KOPT-K1 (cell line): ENCODE measurements around the gene UBIAD1.

ENCODE experiments used
- H3K27ac ChIP-seq: fragments of 200-600 bp; sonication (generic); 2 replicates; pipeline ENCODE4 v1.5.1; 2016; ENCODE audit warnings: antibody characterized with exemption, mild to moderate bottlenecking, low read depth, low read length; ENCODE audit not compliant: poor library complexity, severe bottlenecking
- H3K36me3 ChIP-seq: fragments of 200-600 bp; sonication (generic); 2 replicates; pipeline ENCODE4 v1.5.1; 2017; ENCODE audit warnings: antibody characterized with exemption, mild to moderate bottlenecking, low read length, moderate library complexity; ENCODE audit not compliant: insufficient read depth
- H3K9me3 ChIP-seq: fragments of 200-600 bp; sonication (generic); 2 replicates; pipeline ENCODE4 v1.5.1; 2017; ENCODE audit warnings: antibody characterized with exemption, low read length, mild to moderate bottlenecking; ENCODE audit not compliant: insufficient read depth, poor library complexity, severe bottlenecking

The UBIAD1 gene

GRCh38 chr1:11316701-11317100 lies 43.7 kb downstream of the UBIAD1 start:
- Histone ChIP-seq H3K9me3 (no peaks in the 10 kb centered on the region), H3K36me3 (no peaks in the 10 kb centered on the region), H3K27ac (no peak overlapping the region)

DNA sequence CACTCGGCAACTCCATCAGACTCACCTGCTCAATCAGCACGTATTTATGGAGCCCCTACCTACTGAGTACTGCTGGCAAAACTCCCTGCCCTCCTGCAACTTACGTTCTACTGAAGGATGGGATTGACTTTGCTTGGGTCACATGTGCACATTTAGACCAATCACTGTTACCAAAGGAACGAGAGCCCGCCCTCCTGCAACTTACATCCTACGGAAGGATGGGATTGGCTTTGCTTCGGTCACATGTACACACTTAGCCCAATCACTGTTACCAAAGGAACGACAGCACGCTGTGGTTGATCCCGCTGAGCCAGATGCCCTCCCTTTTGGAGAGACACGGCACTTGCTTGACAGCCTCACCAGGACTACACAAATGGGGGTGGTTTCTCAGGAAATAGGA lies 46.0 kb downstream of the UBIAD1 start:
- H3K27ac ChIP-seq, result no peak overlapping the region
- H3K36me3 ChIP-seq, result no peaks in the 10 kb centered on the region
- no peaks in the 10 kb centered on the region for H3K9me3 ChIP-seq

- H3K27ac ChIP-seq, result no peak overlapping the region
- no peaks in the 10 kb centered on the region for H3K36me3 ChIP-seq
- H3K9me3 ChIP-seq, result no peaks in the 10 kb centered on the region
Measured at GRCh38 chr1:11320153-11320936, 47.3 kb downstream of the UBIAD1 start.

DNA sequence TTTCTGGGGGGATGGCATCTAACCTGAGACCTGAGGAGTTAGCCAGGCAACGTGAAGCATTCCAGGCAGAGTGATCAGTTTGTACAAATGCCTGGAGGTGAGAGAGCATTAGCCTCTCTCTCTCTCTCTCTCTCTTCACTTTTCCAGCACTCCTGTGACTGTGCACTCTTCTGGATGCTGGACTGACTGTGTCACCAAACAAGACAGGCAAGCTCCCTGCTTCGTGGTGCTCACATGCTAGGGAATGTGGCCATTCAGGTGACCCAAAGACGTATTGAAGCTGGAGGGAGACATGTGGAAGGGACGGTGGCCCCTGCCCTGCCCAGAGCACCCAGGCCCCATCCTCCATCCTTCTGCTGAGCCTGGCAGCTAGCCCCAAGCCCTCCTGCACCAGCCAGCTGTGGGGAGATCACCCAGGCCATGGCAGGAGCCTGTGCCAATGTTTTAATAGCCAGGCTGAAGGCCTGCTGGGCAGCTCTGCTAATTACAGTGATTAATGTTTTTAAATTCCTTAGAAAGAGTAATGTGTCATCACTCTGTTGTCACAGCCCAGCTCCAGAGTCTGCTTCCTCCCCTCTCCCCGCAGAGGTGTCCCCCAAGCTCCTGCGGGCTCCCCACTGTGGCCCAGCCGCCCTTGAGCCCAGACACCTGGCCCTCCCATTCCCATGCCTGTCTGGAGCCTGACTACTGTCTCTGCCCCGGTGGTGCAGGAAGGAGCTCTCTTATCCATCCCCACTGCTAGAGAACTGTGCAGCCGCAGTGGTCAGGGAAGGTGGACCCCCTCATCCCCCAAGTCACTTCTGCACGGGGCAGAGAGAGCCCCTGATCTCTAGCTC lies 48.9 kb downstream of the UBIAD1 start:
- H3K9me3 ChIP-seq, result no peaks in the 10 kb centered on the region
- no peak overlapping the region for H3K27ac ChIP-seq
- H3K36me3 ChIP-seq, result no peaks in the 10 kb centered on the region

DNA sequence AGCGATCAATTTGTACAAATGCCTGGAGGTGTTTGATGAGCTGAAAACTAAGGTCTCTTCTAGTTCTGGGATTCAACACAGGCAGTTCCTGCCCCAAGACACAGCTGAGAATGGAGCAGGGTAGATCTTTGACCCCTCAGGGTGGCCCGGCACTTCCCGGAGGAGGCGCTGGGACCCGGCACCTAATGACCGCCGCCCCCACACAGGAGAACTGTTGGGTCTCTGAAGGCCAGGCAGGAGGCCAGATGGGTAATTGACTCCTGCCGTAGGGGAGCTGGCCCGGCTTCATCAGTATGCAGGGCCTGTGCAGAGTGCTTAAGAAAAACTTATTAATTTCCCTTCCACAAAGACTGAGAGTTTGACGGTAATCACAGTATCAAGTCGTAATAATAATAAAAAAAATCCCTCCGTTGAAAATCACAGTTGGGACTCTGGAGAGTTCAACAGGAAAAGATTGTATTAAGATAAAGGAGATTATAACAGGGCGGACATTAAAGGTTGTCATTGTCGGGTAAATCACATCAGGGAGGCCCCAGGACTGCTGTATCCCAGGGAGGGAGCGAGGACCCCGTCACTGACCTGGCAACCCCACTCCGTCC lies 51.7 kb downstream of the UBIAD1 start:
- H3K9me3 ChIP-seq, result no peaks in the 10 kb centered on the region
- no peaks in the 10 kb centered on the region for H3K36me3 ChIP-seq
- no peak overlapping the region for H3K27ac ChIP-seq

DNA sequence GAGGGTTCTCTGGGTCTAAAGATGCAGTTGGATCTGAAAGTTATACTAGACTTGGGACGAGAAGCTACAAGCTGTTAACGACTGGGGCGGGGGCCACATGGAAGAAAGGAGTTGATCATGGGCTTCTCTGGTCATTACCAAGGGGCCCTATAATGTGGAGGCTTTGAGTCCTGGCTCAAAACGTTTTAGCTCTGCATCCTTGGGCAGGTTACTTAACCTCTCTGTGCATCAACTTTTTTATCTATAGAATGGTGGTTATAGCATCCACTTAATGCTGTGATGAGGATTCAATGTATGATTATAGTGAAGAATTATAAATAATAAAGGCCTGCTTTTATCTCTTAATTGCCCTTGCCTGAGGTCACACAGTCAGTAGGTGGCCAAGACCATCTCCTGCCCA lies 53.1 kb downstream of the UBIAD1 start:
- Histone ChIP-seq H3K9me3 (no peaks in the 10 kb centered on the region), H3K36me3 (no peaks in the 10 kb centered on the region), H3K27ac (no peak overlapping the region)

GRCh38 chr1:11328444-11328843 lies 55.4 kb downstream of the UBIAD1 start:
- Histone ChIP-seq H3K36me3 (no peaks in the 10 kb centered on the region), H3K9me3 (no peaks in the 10 kb centered on the region), H3K27ac (no peak overlapping the region)

DNA sequence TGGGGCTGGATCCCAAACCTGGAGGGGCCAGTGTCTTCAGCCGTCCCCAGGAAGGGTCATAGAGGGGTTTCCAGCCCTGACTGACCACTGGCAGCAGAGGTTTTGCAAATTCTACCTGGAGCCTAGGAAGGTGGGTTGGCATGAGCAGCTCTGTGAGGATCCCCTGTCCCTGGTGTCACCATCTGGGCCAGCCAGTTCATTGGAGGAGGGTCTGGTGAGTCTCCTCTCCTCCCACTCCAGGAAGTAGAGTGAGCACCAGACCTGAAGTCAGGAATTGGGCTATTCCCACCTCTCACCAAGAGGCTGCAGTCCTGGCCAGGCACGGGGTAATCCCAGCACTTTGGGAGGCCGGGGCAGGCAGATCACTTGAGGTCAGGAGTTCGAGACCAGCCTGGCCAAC lies 57.4 kb downstream of the UBIAD1 start:
- Histone ChIP-seq H3K9me3 (no peaks in the 10 kb centered on the region), H3K27ac (no peak overlapping the region), H3K36me3 (no peaks in the 10 kb centered on the region)

GRCh38 chr1:11331036-11331944 lies 58.3 kb downstream of the UBIAD1 start:
- Histone ChIP-seq H3K9me3 (no peaks in the 10 kb centered on the region), H3K27ac (no peak overlapping the region), H3K36me3 (no peaks in the 10 kb centered on the region)

DNA sequence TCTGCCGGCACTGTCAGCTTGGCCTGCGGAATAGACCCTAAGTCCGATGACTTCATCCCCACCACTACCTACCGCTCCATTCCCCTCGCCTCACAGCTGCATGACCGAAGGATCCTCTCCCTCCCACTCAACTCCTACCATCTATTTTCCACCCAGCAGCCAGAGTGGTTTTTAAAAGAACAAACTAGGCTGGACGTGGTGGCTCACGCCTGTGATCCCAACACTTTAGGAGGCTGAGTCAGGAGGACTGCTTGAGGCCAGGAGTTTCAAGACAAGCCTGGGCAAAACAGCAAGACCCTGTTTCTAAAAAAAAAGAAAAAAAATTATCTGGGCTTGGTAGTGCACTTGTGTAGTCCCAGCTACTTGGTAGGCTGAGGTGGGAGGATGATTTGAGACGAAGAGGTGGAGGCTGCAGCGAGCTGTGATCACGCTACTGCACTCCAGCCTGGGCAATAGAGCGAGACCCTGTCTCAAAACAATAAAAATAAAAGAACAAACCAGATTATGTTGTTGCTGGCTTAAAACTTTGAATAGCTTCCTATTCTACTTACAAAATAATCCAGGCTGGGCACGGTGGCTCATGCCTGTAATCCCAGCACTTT lies 59.0 kb downstream of the UBIAD1 start:
- H3K36me3 ChIP-seq, result no peaks in the 10 kb centered on the region
- H3K27ac ChIP-seq, result no peak overlapping the region
- H3K9me3 ChIP-seq, result no peaks in the 10 kb centered on the region

DNA sequence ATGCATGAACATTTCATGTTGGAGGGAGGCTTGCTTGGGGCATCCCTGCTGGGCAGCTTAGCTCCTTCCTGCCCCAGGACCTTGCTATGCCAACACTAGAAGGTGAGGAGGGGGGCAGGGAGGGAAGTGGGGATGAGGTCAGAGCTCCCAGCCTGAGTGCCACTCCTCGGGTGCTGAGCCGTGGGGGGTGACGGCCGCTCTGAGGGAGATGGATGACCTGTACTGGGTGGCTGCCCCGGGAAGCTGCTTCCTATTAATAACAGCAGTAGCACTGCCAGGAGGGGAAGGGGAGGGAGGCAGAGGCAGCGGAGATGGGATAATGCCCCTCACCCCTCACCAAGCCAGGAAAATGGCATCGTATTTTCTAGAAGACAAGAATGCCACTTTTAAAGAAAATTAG lies 60.6 kb downstream of the UBIAD1 start:
- H3K36me3 ChIP-seq, result no peaks in the 10 kb centered on the region
- no peaks in the 10 kb centered on the region for H3K9me3 ChIP-seq
- no peak overlapping the region for H3K27ac ChIP-seq

- Histone ChIP-seq H3K27ac (no peak overlapping the region), H3K36me3 (no peaks in the 10 kb centered on the region), H3K9me3 (no peaks in the 10 kb centered on the region)
Measured at GRCh38 chr1:11334261-11334804, 61.3 kb downstream of the UBIAD1 start.

DNA sequence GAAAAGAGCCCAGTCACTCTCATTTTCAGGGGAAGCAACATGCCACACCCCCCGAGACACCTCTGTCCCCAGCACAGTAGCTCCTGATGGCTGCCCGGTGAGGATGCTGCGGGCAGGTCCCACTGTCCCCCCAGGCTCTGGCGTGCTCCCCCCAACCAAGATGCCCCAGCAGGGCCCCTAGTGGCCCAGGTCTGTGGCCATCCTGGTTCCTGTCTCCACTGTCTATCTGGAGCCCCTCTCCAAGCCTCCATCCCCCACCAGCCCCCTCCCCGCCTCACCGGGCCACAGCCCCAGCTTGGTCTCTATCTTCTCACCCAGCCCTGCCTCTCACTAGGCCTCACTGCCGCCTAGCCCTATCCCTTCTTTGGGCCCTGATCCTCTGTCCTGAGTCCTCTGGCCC lies 61.8 kb downstream of the UBIAD1 start:
- H3K9me3 ChIP-seq, result no peaks in the 10 kb centered on the region
- no peaks in the 10 kb centered on the region for H3K36me3 ChIP-seq
- no peak overlapping the region for H3K27ac ChIP-seq

GRCh38 chr1:11335417-11336056 lies 62.5 kb downstream of the UBIAD1 start:
- Histone ChIP-seq H3K36me3 (no peaks in the 10 kb centered on the region), H3K9me3 (no peaks in the 10 kb centered on the region), H3K27ac (peak overlapping the region; percentile 45)
